Stimulated activated effector memory CD8-positive, alpha-beta T cell treated with anti-CD3 and anti-CD28 coated beads, Interleukin-12 subunit alpha, Interleukin-12 subunit beta, amount 100 ng/mL, for 72 hours (primary cell): ENCODE data around the gene NECAB2.

Source experiments
- ATAC-seq: fragments of 150-1000 bp; cut with Tn5 transposase; 2 replicates; pipeline ENCODE4 v1.10.0; 2021
- DNase-seq, 2 donors: peaks; one replicate each; pipeline ENCODE4 v3.0.0; 2021 to 2022; ENCODE audit warnings: low spot score in 2 of 2
- H3K27ac Mint-ChIP-seq: one replicate; pipeline ENCODE4 v1.8.0; 2022; ENCODE audit warnings: mild to moderate bottlenecking, mixed read lengths
- H3K36me3 Mint-ChIP-seq: one replicate; pipeline ENCODE4 v1.8.0; 2022; ENCODE audit warnings: mild to moderate bottlenecking, mixed read lengths
- H3K4me1 Mint-ChIP-seq: one replicate; pipeline ENCODE4 v1.8.0; 2022; ENCODE audit warnings: mixed read lengths
- H3K4me3 Mint-ChIP-seq: one replicate; pipeline ENCODE4 v1.8.0; 2022; ENCODE audit warnings: mild to moderate bottlenecking, mixed read lengths
- H3K9me3 Mint-ChIP-seq: one replicate; pipeline ENCODE4 v1.8.0; 2022; ENCODE audit warnings: mixed read lengths

The NECAB2 gene

DNA sequence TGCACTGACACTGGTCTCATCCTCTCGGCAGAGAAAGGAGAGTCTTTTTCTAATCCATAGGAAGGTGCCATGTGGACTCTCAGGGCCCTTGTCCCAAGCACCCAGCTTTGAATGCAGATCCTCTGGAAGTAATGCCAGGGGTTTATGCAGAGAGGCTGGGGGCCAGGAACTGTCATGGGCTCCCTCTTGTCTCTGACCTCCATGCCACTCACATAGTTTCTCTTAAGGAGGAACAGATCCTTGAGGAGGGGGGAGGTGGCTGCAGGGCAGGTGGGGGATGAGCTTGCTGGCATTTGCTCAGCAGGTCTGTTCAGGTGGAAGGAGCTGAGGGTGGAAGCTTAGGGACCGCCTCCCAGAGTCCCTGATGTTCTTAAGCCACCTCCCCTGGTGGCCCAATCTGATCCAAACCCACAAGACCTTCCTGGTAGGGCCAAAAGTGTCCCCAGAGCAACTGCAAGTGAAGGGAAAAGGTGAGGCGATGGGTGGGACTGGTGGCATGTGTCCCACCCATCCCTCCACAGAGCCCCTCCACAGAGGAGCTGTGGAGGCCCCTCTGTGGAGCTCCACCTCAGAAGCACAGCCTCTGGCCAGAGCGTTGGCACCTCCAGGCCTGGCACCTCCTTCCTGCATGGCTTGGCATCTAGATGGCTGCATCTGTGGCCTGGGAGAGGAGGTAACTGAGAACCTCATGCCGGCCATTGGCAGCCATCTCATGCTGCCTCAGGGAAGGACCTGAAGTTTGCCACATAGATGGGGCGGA, 9.2 kb downstream of the NECAB2 start:
- DNase-seq (no peak), ATAC-seq (no peak)
- Mint-ChIP-seq H3K27ac (no peak overlapping the region), H3K36me3 (no peaks in the 10 kb centered on the region), H3K4me1 (no peaks in the 10 kb centered on the region), H3K4me3 (no peak overlapping the region), H3K9me3 (no peaks in the 10 kb centered on the region)

DNA sequence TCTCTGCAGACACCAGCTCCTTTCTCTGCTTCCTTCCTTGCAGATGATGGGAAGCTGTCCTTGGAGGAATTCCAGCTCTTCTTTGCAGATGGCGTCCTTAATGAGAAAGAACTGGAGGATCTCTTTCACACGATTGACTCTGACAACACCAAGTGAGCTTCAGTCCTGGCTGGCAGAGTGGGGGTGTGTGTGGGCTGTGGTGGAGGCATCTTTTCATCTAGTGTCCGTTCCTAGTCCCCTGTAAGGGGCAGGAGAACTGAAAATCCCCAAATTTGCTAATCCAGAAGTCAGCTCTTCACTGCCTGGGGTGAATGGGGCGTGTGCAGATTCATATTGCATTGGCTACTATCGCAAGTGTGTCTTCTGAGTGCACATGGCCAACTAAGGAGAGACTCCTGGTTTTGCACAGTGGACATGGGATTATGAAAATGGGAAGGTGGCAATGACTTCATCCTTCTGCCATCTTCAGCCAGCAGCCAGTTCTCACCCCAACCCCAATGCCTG, 10.4 kb downstream of the NECAB2 start:
- H3K4me3 Mint-ChIP-seq = no peak overlapping the region
- no peaks in the 10 kb centered on the region for H3K9me3 Mint-ChIP-seq
- H3K36me3 Mint-ChIP-seq = no peaks in the 10 kb centered on the region
- no peak for ATAC-seq
- no peaks in the 10 kb centered on the region for H3K4me1 Mint-ChIP-seq
- DNase-seq = no peak
- no peak overlapping the region for H3K27ac Mint-ChIP-seq

- H3K4me1 Mint-ChIP-seq = no peaks in the 10 kb centered on the region
- H3K27ac Mint-ChIP-seq = no peak overlapping the region
- no peak for ATAC-seq
- H3K4me3 Mint-ChIP-seq = no peak overlapping the region
- no peak for DNase-seq
- no peaks in the 10 kb centered on the region for H3K36me3 Mint-ChIP-seq
- H3K9me3 Mint-ChIP-seq = no peaks in the 10 kb centered on the region
Measured at GRCh38 chr16:83979441-83979840, 11.4 kb downstream of the NECAB2 start.

DNA sequence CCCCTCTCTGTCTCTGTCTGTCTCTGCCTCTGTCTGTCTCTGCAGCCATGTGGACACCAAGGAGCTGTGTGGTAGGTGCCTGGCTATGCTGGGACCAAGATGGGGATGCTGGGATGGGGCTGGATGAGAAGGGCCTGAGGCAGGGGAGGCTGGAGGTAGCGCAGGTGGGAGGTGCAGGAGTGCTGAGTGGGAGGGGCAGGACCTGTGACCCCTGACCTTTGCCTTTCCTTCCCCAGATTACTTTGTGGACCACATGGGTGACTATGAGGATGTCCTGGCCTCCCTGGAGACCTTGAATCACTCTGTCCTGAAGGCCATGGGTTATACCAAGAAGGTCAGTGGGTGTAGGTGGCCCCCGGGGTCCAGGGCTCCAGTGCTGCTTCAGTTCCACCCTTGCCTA, 12.8 kb downstream of the NECAB2 start:
- ATAC-seq = no peak
- DNase-seq = no peak
- H3K27ac Mint-ChIP-seq = no peak overlapping the region
- H3K9me3 Mint-ChIP-seq = no peaks in the 10 kb centered on the region
- H3K36me3 Mint-ChIP-seq = no peaks in the 10 kb centered on the region
- no peak overlapping the region for H3K4me3 Mint-ChIP-seq
- H3K4me1 Mint-ChIP-seq = no peaks in the 10 kb centered on the region

GRCh38 chr16:83981799-83982198, 13.8 kb downstream of the NECAB2 start:
- ATAC-seq (no peak), DNase-seq (no peak)
- Mint-ChIP-seq H3K4me3 (no peak overlapping the region), H3K27ac (no peak overlapping the region), H3K36me3 (no peaks in the 10 kb centered on the region), H3K9me3 (no peaks in the 10 kb centered on the region), H3K4me1 (no peaks in the 10 kb centered on the region)

GRCh38 chr16:83983491-83983890, 15.4 kb downstream of the NECAB2 start:
- ATAC-seq (no peak), DNase-seq (no peak)
- Mint-ChIP-seq H3K4me3 (no peak overlapping the region), H3K9me3 (no peaks in the 10 kb centered on the region), H3K4me1 (no peaks in the 10 kb centered on the region), H3K27ac (no peak overlapping the region), H3K36me3 (no peaks in the 10 kb centered on the region)

DNA sequence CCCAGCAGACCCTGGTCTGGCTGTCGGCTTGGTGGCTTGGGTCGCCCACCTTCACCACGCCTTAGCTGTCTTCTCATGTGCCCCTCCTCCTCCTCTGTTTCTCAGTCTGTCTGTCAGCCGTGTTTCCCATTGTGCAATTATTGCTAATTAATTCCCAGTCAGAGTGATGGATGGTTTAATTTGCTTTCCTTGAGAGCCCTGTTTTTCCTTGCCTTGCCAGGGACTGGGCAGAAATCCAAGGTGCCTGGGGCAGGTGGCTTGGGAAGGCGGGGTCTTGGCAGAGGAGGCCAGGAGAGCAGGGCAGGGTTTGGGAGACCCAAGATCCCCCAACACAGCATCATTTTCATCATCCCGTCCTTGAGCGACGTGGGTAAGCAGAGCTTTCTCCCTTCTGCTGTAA, 21.3 kb downstream of the NECAB2 start:
- Mint-ChIP-seq H3K27ac (no peak overlapping the region), H3K4me1 (no peaks in the 10 kb centered on the region), H3K4me3 (no peak overlapping the region), H3K9me3 (no peaks in the 10 kb centered on the region), H3K36me3 (no peaks in the 10 kb centered on the region)
- DNase-seq (no peak), ATAC-seq (no peak)

DNA sequence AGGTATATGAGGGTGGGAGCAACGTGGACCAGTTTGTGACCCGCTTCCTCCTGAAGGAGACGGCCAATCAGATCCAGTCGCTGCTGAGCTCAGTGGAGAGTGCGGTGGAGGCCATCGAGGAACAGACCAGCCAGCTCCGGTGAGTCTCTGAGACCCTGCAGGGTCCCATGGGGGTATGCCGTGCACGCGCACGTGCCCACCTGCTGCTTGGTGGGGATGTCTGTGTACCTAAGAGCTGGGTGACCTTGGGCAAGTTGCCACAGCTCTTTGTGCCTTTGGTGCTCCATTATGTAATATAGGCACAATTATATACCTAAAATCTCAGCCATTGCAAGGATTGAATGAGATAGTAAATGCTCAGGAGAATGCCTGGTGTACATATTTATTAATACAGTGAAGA, 22.4 kb downstream of the NECAB2 start:
- Mint-ChIP-seq H3K36me3 (no peaks in the 10 kb centered on the region), H3K4me3 (no peak overlapping the region), H3K4me1 (no peaks in the 10 kb centered on the region), H3K27ac (no peak overlapping the region), H3K9me3 (no peaks in the 10 kb centered on the region)
- ATAC-seq (no peak), DNase-seq (no peak)

DNA sequence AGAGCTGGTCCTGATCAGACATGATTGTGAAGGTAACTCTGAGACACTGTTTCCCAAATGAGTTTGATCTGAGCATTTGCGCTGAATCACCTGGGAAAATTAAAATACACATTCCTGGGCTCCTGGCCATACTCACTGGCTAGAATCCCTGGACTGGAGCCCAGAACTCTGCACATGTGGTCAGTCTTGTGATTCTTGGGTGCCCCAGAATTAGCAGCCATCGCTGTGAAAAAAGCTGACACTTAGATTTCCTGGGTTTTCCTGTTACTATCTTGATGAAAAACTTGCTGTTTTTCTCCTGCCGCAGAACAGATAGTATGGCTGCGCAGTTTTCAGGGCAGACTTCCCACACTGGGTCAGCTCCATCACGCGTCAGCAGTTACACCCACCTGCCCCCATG, 24.6 kb downstream of the NECAB2 start:
- no peaks in the 10 kb centered on the region for H3K9me3 Mint-ChIP-seq
- DNase-seq = no peak
- no peak overlapping the region for H3K27ac Mint-ChIP-seq
- no peaks in the 10 kb centered on the region for H3K36me3 Mint-ChIP-seq
- no peak overlapping the region for H3K4me3 Mint-ChIP-seq
- no peak for ATAC-seq
- H3K4me1 Mint-ChIP-seq = no peaks in the 10 kb centered on the region

DNA sequence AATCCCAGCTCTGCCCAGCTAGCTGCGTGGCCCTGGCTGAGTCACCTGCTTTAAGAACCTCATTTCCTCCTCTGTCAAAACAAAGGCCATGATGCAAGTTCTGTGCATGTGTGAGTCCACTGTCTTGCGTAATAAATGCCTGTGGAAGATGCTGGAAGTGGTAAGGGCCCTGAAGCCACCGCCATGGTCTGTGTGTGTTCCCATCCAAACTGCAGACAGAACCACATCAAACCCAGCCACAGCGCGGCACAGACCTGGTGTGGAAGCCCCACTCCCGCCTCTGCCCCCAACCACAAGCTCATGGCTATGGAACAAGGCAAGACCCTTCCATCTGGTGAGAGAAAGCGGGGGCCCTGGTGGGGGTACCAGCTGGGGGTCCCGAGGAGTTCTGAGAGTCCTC, 26.0 kb downstream of the NECAB2 start:
- ATAC-seq (peak; percentile 8), DNase-seq (no peak)
- Mint-ChIP-seq H3K9me3 (no peaks in the 10 kb centered on the region), H3K4me1 (no peaks in the 10 kb centered on the region), H3K27ac (no peak overlapping the region), H3K36me3 (no peaks in the 10 kb centered on the region), H3K4me3 (no peak overlapping the region)

- no peaks in the 10 kb centered on the region for H3K9me3 Mint-ChIP-seq
- no peaks in the 10 kb centered on the region for H3K4me1 Mint-ChIP-seq
- H3K27ac Mint-ChIP-seq = no peak overlapping the region
- H3K36me3 Mint-ChIP-seq = no peaks in the 10 kb centered on the region
- DNase-seq (no peak), ATAC-seq (no peak)
- no peak overlapping the region for H3K4me3 Mint-ChIP-seq
Measured at GRCh38 chr16:83994703-83995102, 26.7 kb downstream of the NECAB2 start.

GRCh38 chr16:83995754-83996153, 27.7 kb downstream of the NECAB2 start:
- H3K4me3 Mint-ChIP-seq = no peak overlapping the region

GRCh38 chr16:83996481-83997252, 28.6 kb downstream of the NECAB2 start:
- Mint-ChIP-seq H3K9me3 (no peaks in the 10 kb centered on the region), H3K36me3 (no peaks in the 10 kb centered on the region), H3K27ac (no peak overlapping the region), H3K4me3 (no peak overlapping the region), H3K4me1 (no peaks in the 10 kb centered on the region)
- ATAC-seq (peak; percentile 42), DNase-seq (no peak)

More at GRCh38 chr16:83995754-83996153, 27.7 kb downstream of the NECAB2 start:
- Mint-ChIP-seq H3K27ac (no peak overlapping the region), H3K9me3 (no peaks in the 10 kb centered on the region), H3K4me1 (no peaks in the 10 kb centered on the region), H3K36me3 (no peaks in the 10 kb centered on the region)
- ATAC-seq = no peak
- DNase-seq = no peak

DNA sequence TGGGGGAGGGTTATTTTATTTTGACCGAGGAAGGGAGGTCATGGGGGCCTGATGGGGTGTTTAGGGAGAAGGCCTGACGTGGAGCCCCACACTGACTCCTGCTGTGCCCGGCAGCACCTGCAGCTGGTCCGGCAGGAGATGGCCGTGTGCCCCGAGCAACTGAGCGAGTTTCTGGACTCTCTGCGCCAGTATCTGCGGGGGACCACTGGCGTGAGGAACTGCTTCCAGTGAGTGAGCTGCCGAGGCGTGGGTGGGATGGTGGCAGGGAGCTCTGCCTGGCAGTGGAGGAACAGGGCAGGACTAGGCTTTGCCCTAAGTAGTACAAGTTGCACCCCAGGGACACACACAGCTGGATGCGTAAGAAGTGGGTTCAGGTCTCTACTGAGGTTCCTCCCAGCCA, 30.0 kb downstream of the NECAB2 start:
- Mint-ChIP-seq H3K36me3 (no peaks in the 10 kb centered on the region), H3K9me3 (no peaks in the 10 kb centered on the region), H3K27ac (no peak overlapping the region), H3K4me3 (no peak overlapping the region), H3K4me1 (no peaks in the 10 kb centered on the region)
- ATAC-seq (no peak), DNase-seq (no peak)

DNA sequence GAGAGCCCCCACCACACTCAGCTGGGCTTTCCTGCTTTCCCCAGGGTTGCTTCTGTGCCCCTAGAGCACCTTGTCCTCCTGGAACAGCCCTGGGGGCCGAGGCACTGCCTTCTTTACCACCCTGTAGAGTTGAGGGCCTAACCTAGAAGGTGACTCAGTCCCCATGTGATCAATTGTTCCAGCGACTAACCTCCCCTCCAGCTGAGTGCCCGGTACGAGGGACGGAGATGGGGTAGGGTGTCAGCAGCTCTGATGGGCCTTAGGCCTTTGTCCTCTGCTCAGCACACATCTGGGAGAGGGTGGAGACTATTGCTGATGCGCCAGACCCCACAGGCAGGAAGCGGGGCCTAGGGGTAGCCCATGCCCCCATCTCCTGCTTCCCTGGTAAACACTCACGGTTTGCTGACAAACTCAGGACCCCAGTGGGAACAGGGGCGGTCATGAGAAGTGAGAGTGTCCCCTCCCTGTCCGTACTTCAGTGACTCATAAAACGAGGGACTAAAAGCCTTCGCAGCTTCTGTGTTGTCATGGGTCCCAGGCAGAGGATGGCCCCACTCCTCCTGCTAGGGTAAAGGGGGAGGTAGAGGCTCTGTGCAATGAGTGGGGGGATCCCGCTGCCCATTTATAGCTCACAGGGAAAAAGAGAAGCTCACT, 33.1 kb downstream of the NECAB2 start:
- ATAC-seq (no peak), DNase-seq (no peak)
- no peaks in the 10 kb centered on the region for H3K36me3 Mint-ChIP-seq
- no peaks in the 10 kb centered on the region for H3K4me1 Mint-ChIP-seq
- no peaks in the 10 kb centered on the region for H3K9me3 Mint-ChIP-seq
- no peak overlapping the region for H3K27ac Mint-ChIP-seq
- H3K4me3 Mint-ChIP-seq = no peak overlapping the region

DNA sequence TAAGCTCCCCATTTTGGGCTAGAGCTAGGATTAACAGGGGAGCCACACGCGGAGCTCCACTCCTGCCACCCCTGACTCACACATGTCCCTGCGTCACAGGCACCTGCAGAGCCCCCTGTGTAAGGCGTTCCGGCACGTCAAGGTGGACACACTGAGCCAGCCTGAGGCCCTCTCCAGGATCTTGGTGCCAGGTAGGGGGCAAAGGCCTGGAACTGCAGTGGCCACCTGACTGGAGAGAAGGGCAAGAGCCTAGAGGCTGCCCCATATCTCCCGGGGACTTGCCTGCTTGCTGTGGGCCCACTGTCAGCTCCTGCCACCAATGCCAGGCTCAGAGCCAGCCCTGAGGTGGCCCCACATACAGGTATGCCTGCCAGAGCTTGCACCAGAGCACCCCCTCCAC, 33.7 kb downstream of the NECAB2 start:
- ATAC-seq = no peak
- no peak for DNase-seq
- no peaks in the 10 kb centered on the region for H3K9me3 Mint-ChIP-seq
- no peak overlapping the region for H3K4me3 Mint-ChIP-seq
- no peak overlapping the region for H3K27ac Mint-ChIP-seq
- H3K36me3 Mint-ChIP-seq = no peaks in the 10 kb centered on the region
- H3K4me1 Mint-ChIP-seq = no peaks in the 10 kb centered on the region
